ENCODE data around the gene GPN3. TPM values are rescaled to one million over a fixed set of nuclear protein-coding genes. Genes with fewer than 3 reads are reported as not detected.
"Not testable (repeated sequence)": the region's sequence is repeated elsewhere in the genome, so short reads cannot be mapped to it uniquely, and the experiment has no call there.

GPN3 gene
- total RNA-seq, 2 donors from 2014 or later: 4.4 to 5.2 TPM

DNA sequence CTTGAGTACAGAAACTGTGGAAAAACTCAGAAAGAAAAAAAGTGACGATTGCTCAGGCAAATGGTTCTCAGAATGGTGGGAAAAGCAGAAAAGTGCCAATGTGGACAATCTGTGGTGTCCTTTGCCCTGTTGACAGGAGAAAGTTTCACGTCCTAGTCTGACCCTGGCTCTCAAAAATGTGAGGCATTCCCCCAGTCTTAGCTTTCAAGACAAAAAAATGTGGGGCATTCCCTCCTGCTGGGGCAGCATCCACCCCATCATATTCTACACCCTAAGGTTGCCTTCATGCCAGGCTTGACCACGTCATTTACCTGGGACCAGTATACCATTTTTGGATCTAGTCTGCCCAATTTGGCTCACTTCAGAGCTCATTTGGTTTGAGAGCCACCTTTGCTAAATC lies 43.8 kb downstream of the GPN3 start:
- Mint-ChIP-seq H3K4me3 (no peak overlapping the region), H3K4me1 (no peaks in the 10 kb centered on the region), H3K27me3 (peaks cover 4% of the 10 kb centered on the region), H3K36me3 (ENCODE audit: low read depth) (no peaks in the 10 kb centered on the region), H3K27ac (no peak overlapping the region)
- DNase-seq (no peak), ATAC-seq (no peak)
- no peaks in the 10 kb centered on the region for H3K9me3 ChIP-seq (ENCODE audit: control insufficient read depth, low read length, poor library complexity, severe bottlenecking)

DNA sequence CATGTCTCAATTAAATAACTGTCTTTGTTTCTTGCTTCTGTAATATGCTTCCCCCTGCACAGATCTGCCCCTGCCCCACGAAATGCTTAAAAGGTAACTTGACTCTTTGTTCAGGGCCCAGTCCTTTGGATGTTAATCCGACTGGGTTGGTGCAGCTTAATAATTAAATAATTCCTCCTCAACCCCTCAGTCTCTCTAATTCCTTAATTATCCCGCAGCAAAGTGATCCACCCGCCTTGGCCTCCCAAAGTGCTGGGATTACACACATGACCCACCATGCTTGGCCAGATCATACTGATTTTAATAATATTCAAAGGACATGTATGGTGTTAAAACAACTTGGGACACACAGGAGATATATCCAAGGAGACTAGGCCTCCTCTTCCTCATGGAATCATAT lies 46.4 kb downstream of the GPN3 start:
- Mint-ChIP-seq H3K4me3 (no peak overlapping the region), H3K27ac (no peak overlapping the region), H3K36me3 (ENCODE audit: low read depth) (no peaks in the 10 kb centered on the region), H3K27me3 (peaks cover 4% of the 10 kb centered on the region), H3K4me1 (no peaks in the 10 kb centered on the region)
- ATAC-seq: no peak
- no peaks in the 10 kb centered on the region for H3K9me3 ChIP-seq (ENCODE audit: control insufficient read depth, low read length, poor library complexity, severe bottlenecking)
- DNase-seq: no peak

DNA sequence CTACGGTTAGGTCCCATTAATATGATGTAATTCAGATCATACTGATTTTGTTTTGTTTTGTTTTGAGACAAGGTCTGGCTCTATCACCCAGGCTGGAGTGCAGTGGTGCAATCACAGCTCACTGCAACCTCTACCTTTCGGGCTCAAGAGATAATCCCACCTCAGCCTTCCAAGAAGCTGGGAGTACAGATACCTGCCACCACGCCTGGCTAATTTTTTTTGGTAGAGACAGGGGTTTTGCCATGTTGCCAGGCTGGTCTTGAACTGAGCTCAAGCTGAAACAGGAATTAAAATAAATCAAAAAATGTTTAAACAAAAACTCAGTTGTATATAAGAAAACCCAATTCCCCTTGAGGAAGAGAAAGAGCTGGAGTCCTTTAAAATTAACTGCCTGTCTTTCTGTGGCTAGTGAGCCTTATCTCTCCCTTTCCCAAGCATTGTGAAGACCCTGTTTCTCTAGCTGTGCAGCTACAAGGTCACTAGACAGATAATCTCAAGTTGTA lies 46.8 kb downstream of the GPN3 start:
- H3K27ac Mint-ChIP-seq: no peak overlapping the region

DNA sequence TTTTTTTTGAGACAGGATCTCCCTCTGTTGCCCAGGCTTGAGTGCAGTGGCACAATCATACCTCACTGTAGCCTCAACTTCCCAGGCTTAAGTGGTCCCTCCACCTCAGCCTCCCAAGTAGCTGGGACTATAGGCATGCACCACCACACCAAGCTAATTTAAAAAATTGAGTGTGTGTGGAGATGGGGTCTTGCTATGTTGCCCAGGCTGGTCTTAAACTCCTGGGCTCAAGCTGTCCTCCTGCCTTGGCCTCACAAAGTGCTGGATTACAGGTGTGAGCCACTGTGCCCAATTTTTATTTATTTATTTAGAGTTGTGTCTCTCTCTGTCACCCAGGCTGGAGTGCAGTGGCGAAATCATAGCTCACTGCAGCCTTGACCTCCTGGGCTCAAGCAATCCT lies 47.4 kb downstream of the GPN3 start:
- not testable (repeated sequence) for ATAC-seq; DNase-seq; H3K4me3 Mint-ChIP-seq; H3K27ac Mint-ChIP-seq; H3K4me1 Mint-ChIP-seq; H3K27me3 Mint-ChIP-seq; H3K9me3 ChIP-seq (ENCODE audit: control insufficient read depth, low read length, poor library complexity, severe bottlenecking); H3K36me3 Mint-ChIP-seq (ENCODE audit: low read depth)

More for the DNA sequence above, 46.8 kb downstream of the GPN3 start:
- peaks cover 4% of the 10 kb centered on the region for H3K27me3 Mint-ChIP-seq
- no peak for ATAC-seq
- no peak overlapping the region for H3K4me3 Mint-ChIP-seq
- no peaks in the 10 kb centered on the region for H3K36me3 Mint-ChIP-seq (ENCODE audit: low read depth)
- no peaks in the 10 kb centered on the region for H3K4me1 Mint-ChIP-seq
- DNase-seq: no peak
- H3K9me3 ChIP-seq (ENCODE audit: control insufficient read depth, low read length, poor library complexity, severe bottlenecking): no peaks in the 10 kb centered on the region

DNA sequence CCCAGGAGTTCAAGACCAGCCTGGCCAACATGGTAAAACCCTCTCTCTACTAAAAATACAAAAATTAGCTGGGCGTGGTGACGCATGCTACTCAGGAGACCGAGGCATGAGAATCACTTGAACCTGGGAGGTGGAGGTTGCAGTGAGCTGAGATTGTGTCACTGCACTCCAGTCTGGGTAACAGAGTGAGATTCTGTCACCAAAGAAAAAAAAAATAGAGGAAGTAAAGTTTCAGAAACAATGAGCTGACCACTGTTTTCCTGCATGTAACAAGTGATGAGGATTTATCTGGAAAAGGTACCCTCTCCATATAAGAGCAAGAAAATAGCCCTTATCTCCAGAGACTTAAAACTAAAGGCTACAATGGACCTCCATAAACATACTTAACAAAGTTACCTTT lies 50.9 kb downstream of the GPN3 start:
- ATAC-seq, H3K4me1 Mint-ChIP-seq: not testable (repeated sequence)

DNA sequence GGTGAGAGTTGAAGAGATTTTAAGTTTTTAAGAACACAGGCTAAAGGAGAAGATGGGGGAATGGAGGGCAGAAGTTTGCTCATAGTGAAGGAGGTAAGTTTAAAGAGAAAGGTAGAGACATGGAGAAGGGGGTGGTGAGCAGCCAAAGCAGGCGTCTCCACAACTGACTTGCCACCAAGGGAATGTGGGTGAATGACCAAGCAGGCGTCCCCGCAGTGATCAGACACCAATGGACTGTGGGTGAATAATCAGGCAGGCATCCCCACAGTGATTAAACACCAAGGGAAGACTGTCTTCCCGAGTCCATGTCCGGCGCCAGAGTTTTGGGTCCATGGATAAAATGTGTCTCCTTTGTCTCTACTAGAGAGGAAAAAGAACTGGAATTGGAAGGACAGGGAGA lies 58.0 kb downstream of the GPN3 start:
- DNase-seq: not testable (repeated sequence)

More for the DNA sequence above, 50.9 kb downstream of the GPN3 start:
- not testable (repeated sequence) for H3K36me3 Mint-ChIP-seq (ENCODE audit: low read depth); H3K27me3 Mint-ChIP-seq; H3K27ac Mint-ChIP-seq; H3K9me3 ChIP-seq (ENCODE audit: control insufficient read depth, low read length, poor library complexity, severe bottlenecking); H3K4me3 Mint-ChIP-seq; DNase-seq

DNA sequence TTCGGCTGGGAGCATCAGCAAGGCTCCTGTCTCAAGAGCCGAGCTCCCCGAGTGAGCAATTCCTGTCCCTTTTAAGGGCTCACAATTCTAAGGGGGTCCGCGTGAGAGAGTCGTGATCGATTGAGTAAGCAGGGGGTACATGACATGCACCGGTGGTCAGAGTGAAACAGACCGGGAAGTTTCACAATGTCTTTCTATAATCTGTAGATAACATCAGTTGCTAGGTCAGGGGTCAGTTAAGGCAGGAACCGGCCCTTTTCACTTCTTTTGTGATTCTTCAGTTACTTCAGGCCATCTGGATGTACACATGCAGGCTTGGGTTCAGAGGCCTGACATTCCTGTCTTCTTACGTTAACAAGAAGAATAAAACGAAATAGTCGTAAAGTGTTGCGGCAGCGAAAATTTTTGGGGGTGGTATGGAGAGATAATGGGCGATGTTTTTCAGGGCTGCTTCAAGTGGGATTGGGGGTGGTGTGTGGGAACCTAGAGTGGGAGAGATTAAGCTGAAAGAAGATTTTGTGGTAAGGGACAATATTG lies 62.9 kb downstream of the GPN3 start:
- peaks cover 14% of the 10 kb centered on the region for H3K4me1 Mint-ChIP-seq
- H3K27ac Mint-ChIP-seq; H3K9me3 ChIP-seq (ENCODE audit: control insufficient read depth, low read length, poor library complexity, severe bottlenecking); H3K36me3 Mint-ChIP-seq (ENCODE audit: low read depth); ATAC-seq; DNase-seq; H3K4me3 Mint-ChIP-seq: not testable (repeated sequence)
- peaks cover 15% of the 10 kb centered on the region for H3K27me3 Mint-ChIP-seq

More for the DNA sequence above, 58.0 kb downstream of the GPN3 start:
- H3K27ac Mint-ChIP-seq; H3K36me3 Mint-ChIP-seq (ENCODE audit: low read depth); ATAC-seq; H3K4me3 Mint-ChIP-seq; H3K4me1 Mint-ChIP-seq; H3K9me3 ChIP-seq (ENCODE audit: control insufficient read depth, low read length, poor library complexity, severe bottlenecking): not testable (repeated sequence)
- peaks cover 18% of the 10 kb centered on the region for H3K27me3 Mint-ChIP-seq

DNA sequence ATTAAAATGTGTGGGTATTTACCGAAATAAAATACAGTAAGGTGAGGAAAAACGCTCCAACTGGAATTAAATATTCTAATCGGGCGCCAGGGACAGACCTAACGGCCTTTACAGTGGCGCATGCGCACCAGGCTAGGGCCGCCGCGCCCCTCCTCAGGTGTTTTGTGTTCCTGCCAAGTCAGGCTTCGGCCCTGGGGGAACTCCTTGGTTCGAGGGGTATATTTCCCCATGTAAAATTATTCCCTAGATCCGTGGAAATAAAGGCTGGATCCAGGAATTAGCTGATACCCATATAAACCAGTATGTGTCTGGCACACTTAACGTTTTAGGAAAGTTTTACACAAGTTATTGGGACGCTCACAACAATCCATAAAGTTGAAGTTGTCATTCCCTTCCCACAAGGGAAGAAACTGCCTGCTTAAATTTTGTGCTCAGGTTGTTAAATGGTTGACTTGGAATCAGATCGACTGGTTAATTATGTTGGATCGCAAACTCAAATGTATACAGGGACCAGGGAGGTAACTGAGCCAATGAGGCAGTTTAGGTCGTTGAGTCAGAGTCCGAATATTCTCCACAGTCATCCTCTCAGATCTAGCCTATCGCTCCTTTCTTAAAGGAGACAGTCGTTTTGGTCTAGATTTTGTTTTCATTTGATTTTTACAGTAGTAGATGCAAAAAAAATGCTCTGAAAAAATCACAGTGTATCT lies 63.9 kb downstream of the GPN3 start:
- Mint-ChIP-seq H3K4me1 (peaks cover 11% of the 10 kb centered on the region), H3K4me3 (peak overlapping the region; percentile 100)
- peak; percentile 66 to 70 (median 69) for DNase-seq

DNA sequence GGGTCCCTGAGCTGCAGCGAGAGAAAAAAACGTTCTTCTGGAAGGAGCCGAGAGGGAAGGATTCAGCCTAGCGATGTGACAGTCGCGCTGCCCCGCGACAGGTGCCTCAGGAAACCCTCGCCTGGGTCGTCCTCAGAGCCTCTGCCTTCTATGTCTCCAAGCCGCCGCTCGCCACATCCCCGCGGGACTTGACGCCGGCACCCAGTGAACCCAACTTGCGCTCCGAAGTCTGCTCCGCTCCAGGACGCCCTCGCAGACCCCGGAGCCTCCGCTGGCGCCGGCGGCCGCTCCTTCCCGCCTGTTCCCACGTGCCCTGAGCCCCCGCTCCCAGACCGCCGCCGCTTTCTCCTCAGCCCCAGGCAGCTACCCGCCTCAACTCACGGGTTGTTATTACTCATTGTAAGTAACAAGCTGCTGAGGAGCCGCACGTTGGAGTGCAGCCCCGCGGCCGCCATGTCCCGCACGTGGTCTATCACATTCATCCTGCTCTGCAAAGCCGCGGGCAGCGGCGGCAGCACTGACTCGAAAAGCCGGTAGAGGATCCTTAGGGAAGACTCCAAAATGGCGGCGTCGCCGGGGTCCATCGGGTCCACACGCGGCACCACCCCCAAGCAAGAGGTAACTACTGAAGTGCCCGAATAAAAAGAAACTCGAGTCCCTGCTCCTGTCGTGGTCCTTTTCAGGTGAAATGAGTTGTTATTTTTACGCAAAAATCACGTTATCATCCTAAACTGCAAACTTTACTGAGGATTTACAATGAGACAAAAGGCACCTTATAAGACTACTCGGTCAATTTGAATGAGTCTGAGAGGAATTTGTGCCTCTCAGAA lies 64.7 kb downstream of the GPN3 start, which contains the start of gene ANAPC7:
Gene ANAPC7, minus strand, starts transcription at position 563 of the 830 bp plus-strand sequence. Its CDS starts 81 bp downstream, at position 482.
- Mint-ChIP-seq H3K4me3 (peak within 1 kb of the TSS; percentile 100), H3K4me1 (peaks cover 11% of the 10 kb centered on the region), H3K36me3 (ENCODE audit: low read depth) (peaks cover 3% of the 10 kb centered on the region), H3K27me3 (no peaks in the 10 kb centered on the region), H3K27ac (peak within 1 kb of the TSS; percentile 98)
- ATAC-seq: peak; percentile 93
- no peaks in the 10 kb centered on the region for H3K9me3 ChIP-seq (ENCODE audit: control insufficient read depth, low read length, poor library complexity, severe bottlenecking)
- peak; percentile 76 to 85 (median 81) for DNase-seq

More for the DNA sequence above, 63.9 kb downstream of the GPN3 start:
- Mint-ChIP-seq H3K27ac (peak overlapping the region; percentile 98), H3K27me3 (peaks cover 5% of the 10 kb centered on the region), H3K36me3 (ENCODE audit: low read depth) (peaks cover 3% of the 10 kb centered on the region)
- peak; percentile 70 for ATAC-seq
- H3K9me3 ChIP-seq (ENCODE audit: control insufficient read depth, low read length, poor library complexity, severe bottlenecking): no peaks in the 10 kb centered on the region

Other genes with a start within 250 kb of the GPN3 start
- 100 to 1,000 TPM; 109 to 116 TPM for gene ATP2A2, start 187.0 kb downstream of the GPN3 start, total RNA-seq
- 10 to 100 TPM; 40.1 to 42.6 TPM for gene ANAPC7, start 64.5 kb downstream of the GPN3 start, total RNA-seq
- gene ARPC3, start 17.9 kb downstream of the GPN3 start, total RNA-seq: 100 to 1,000 TPM; 196 to 225 TPM
- gene FAM216A, start 588 bp upstream of the GPN3 start, total RNA-seq: 1 to 10 TPM; 3.2 to 3.5 TPM
- 10 to 100 TPM; 81.0 to 96.3 TPM for gene VPS29, start 33.9 kb upstream of the GPN3 start, total RNA-seq
- gene RAD9B, start 34.1 kb upstream of the GPN3 start, total RNA-seq: under 1 TPM; 0.37 to 0.62 TPM
- 10 to 100 TPM; 45.5 to 49.4 TPM for gene PPTC7, start 115.1 kb upstream of the GPN3 start, total RNA-seq
- gene TCTN1, start 145.9 kb upstream of the GPN3 start, total RNA-seq: 1 to 10 TPM; 5.0 to 8.5 TPM
- 1 to 10 TPM; 4.6 to 8.8 TPM for gene HVCN1, start 220.9 kb upstream of the GPN3 start, total RNA-seq

All from T-helper 17 cell (primary cell).